Measurements from ENCODE around the gene TEKT3.

TEKT3 gene

GRCh38 chr17:15319452-15320010 is 21.9 kb downstream of the TEKT3 start:
- no peak for FAIRE-seq
- no peak for TF ChIP-seq CTCF (IDR thresholded peaks at IDR 0.05; ENCODE audit: insufficient read depth, missing control alignments)
- no peak for DNase-seq (ENCODE audit: insufficient read length, low spot score)

- no peak for TF ChIP-seq CTCF (IDR thresholded peaks at IDR 0.05; ENCODE audit: insufficient read depth, missing control alignments)
- DNase-seq (ENCODE audit: insufficient read length, low spot score) (no peak), FAIRE-seq (no peak)
Measured at GRCh38 chr17:15311996-15312395, 29.4 kb downstream of the TEKT3 start.

GRCh38 chr17:15309793-15310192 is 31.6 kb downstream of the TEKT3 start:
- TF ChIP-seq CTCF (IDR thresholded peaks at IDR 0.05; ENCODE audit: insufficient read depth, missing control alignments), result no peak
- DNase-seq (ENCODE audit: insufficient read length, low spot score) (no peak), FAIRE-seq (no peak)

GRCh38 chr17:15309236-15309635 is 32.2 kb downstream of the TEKT3 start:
- no peak for TF ChIP-seq CTCF (IDR thresholded peaks at IDR 0.05; ENCODE audit: insufficient read depth, missing control alignments)
- FAIRE-seq, result no peak
- no peak for DNase-seq (ENCODE audit: insufficient read length, low spot score)

DNA sequence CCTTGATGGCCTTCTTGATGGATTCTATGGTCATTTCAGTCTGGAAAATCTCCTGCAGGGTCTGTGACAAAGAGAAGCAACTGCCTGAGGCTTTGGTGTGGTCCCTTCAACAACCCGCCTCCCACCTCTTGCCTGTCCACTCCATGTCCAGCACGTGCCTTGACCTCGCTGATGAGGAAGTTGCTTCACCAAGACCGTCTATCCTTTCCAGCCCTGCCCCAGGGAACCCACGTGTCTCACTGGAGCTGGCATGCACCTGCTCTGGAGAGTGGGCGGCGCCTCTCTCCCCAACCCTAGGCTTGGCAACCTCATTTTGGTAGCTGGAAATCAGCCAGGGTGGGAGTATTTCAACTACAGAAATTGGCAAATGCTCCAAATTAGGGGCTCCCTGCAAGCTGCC is 32.6 kb downstream of the TEKT3 start:
- no peak for TF ChIP-seq CTCF (IDR thresholded peaks at IDR 0.05; ENCODE audit: insufficient read depth, missing control alignments)
- DNase-seq (ENCODE audit: insufficient read length, low spot score), result no peak
- FAIRE-seq, result no peak

DNA sequence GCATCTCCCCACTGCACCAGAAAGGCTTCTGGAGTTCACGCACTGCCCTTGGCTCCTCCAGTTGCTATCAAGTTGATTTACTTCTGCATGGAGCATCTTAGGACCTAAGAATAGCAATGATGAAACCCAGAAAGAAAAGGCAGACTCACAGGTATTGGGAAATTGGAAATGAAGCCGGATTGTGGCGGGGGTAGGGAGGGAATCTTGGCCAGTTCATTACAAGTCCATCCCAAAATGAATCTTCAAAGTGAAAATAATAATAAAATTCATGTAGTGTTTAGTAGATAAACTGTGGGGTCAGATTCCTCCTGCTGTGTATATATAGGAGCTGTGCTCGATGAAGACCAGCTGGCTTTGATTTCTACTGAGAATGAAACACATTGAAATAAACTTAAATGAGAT is 33.7 kb downstream of the TEKT3 start:
- no peak for TF ChIP-seq CTCF (IDR thresholded peaks at IDR 0.05; ENCODE audit: insufficient read depth, missing control alignments)
- FAIRE-seq (no peak), DNase-seq (ENCODE audit: insufficient read length, low spot score) (no peak)

- TF ChIP-seq CTCF (IDR thresholded peaks at IDR 0.05; ENCODE audit: insufficient read depth, missing control alignments), result no peak
- FAIRE-seq, result no peak
- DNase-seq (ENCODE audit: insufficient read length, low spot score), result no peak
Measured at GRCh38 chr17:15303851-15304250, 37.5 kb downstream of the TEKT3 start.
